ENCODE measurements around the gene CYB5A.

DNA sequence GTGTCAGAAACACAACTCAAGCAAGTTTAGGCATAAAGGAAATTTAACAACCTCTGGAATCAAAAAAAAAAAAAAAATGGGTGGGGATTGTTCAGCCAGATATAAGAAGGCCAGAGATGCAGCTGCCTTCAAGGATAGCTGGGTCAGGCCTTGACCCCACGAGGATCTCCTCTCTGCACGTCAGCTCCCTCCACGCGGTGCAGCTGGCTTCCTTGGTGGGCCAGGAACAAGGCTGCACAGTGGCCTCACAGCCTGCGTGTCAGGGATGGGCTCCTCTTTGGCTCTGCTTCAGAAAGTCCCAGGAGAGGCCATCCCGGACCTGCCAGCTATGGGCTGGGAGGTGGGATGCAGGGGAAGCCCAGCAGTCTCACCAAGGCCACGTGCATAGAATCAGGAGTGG is 88.0 kb downstream of the CYB5A start:
- TF ChIP-seq, protein P1, sequence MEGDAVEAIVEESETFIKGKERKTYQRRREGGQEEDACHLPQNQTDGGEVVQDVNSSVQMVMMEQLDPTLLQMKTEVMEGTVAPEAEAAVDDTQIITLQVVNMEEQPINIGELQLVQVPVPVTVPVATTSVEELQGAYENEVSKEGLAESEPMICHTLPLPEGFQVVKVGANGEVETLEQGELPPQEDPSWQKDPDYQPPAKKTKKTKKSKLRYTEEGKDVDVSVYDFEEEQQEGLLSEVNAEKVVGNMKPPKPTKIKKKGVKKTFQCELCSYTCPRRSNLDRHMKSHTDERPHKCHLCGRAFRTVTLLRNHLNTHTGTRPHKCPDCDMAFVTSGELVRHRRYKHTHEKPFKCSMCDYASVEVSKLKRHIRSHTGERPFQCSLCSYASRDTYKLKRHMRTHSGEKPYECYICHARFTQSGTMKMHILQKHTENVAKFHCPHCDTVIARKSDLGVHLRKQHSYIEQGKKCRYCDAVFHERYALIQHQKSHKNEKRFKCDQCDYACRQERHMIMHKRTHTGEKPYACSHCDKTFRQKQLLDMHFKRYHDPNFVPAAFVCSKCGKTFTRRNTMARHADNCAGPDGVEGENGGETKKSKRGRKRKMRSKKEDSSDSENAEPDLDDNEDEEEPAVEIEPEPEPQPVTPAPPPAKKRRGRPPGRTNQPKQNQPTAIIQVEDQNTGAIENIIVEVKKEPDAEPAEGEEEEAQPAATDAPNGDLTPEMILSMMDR (IDR thresholded peaks at IDR 0.05): no peak
- TF ChIP-seq KDM1A (IDR thresholded peaks at IDR 0.05; ENCODE audit: low read depth) (no peak), POLR2A (IDR thresholded peaks at IDR 0.05; ENCODE audit: low read length) (no peak), MYC (IDR thresholded peaks at IDR 0.05; ENCODE audit: borderline replicate concordance, low read length) (no peak), EP300 (IDR thresholded peaks at IDR 0.05) (no peak), FOXS1 (CRISPR knock-in tag; IDR thresholded peaks at IDR 0.05) (no peak), ESRRA (IDR thresholded peaks at IDR 0.05; ENCODE audit: borderline replicate concordance, low read length) (no peak), HDAC2 (IDR thresholded peaks at IDR 0.05) (no peak), MAFK (IDR thresholded peaks at IDR 0.05; ENCODE audit: partially characterized antibody) (no peak)
- TF ChIP-seq, protein P2, sequence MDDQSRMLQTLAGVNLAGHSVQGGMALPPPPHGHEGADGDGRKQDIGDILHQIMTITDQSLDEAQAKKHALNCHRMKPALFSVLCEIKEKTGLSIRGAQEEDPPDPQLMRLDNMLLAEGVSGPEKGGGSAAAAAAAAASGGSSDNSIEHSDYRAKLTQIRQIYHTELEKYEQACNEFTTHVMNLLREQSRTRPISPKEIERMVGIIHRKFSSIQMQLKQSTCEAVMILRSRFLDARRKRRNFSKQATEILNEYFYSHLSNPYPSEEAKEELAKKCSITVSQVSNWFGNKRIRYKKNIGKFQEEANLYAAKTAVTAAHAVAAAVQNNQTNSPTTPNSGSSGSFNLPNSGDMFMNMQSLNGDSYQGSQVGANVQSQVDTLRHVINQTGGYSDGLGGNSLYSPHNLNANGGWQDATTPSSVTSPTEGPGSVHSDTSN (IDR thresholded peaks at IDR 0.05): no peak
